PC-3 (cell line): ENCODE data around the gene TIGD1. TPM values are rescaled to one million over a fixed set of nuclear protein-coding genes. Genes with fewer than 3 reads are reported as not detected.

Experiments
- ATAC-seq: fragments of 200-7000 bp; cut with Tn5 transposase; 2 replicates; pipeline ENCODE4 v1.9.1; 2020; ENCODE audit warnings: mild to moderate bottlenecking, moderate library complexity
- Bru-seq: library from RNA; stranded (reverse); fragments of 400-500 nt; gene quantifications from one replicate; lab custom pipeline; 2021; lab: Mats Ljungman, UMichigan
- BruChase-seq, 2 experiments: library from RNA; stranded (reverse); fragments of 400-500 nt; gene quantifications; one replicate each; lab custom pipeline; 2021; lab: Mats Ljungman, UMichigan
- BruUV-seq: library from RNA; stranded (reverse); fragments of 400-500 nt; replicated peaks from 2 replicates; lab custom pipeline; 2021; lab: Mats Ljungman, UMichigan
- CTCF ChIA-PET: fragments of 300-600 bp; sonication (Branson Sonifier 250); formaldehyde crosslinking; loops from one replicate; lab custom pipeline; 2022; ENCODE audit warnings: antibody characterized with exemption; lab: Charles Lee
- POLR2A ChIA-PET: fragments of 300-600 bp; sonication (Branson Sonifier 250); formaldehyde crosslinking; loops from one replicate; lab custom pipeline; 2022; ENCODE audit warnings: antibody characterized with exemption; ENCODE audit not compliant: unreplicated experiment; lab: Charles Lee
- DNase-seq: peaks from one replicate; pipeline ENCODE4 v3.0.0-alpha.2; 2015
- H2AFZ ChIP-seq: fragments of 300-600 bp; sonication (generic); 2 replicates; pipeline ENCODE4 v1.6.0; 2016; ENCODE audit warnings: antibody characterized with exemption, low read length
- H3F3A ChIP-seq: fragments of 300-600 bp; sonication (generic); one replicate; pipeline ENCODE4 v1.6.0; 2017; ENCODE audit warnings: antibody characterized with exemption, low read length, control low read depth, mild to moderate bottlenecking; ENCODE audit not compliant: unreplicated experiment
- H3K27ac ChIP-seq: fragments of 300-600 bp; sonication (generic); 2 replicates; pipeline ENCODE4 v1.5.1; 2016; ENCODE audit warnings: mild to moderate bottlenecking, low read length
- H3K27me3 ChIP-seq: fragments of 300-600 bp; sonication (generic); 2 replicates; pipeline ENCODE4 v1.6.1; 2016; ENCODE audit warnings: low read length, mixed read lengths
- H3K36me3 ChIP-seq: fragments of 300-600 bp; sonication (generic); 2 replicates; pipeline ENCODE4 v1.6.1; 2016; ENCODE audit warnings: low read depth, mixed run types, low read length, mixed read lengths
- H3K4me1 ChIP-seq: fragments of 300-600 bp; sonication (generic); 2 replicates; pipeline ENCODE4 v1.5.1; 2016; ENCODE audit warnings: low read length; ENCODE audit not compliant: insufficient read depth
- H3K4me2 ChIP-seq: fragments of 300-600 bp; sonication (generic); 2 replicates; pipeline ENCODE4 v1.6.0; 2016; ENCODE audit warnings: low read length
- H3K4me3 ChIP-seq: fragments of 300-600 bp; sonication (generic); 2 replicates; pipeline ENCODE4 v1.5.1; 2016; ENCODE audit warnings: mild to moderate bottlenecking, low read length, mixed read lengths
- H3K79me2 ChIP-seq: fragments of 300-600 bp; sonication (generic); 2 replicates; pipeline ENCODE4 v1.6.1; 2017; ENCODE audit warnings: low read length, mixed read lengths
- H3K9ac ChIP-seq: fragments of 300-600 bp; sonication (generic); 2 replicates; pipeline ENCODE4 v1.6.0; 2016; ENCODE audit warnings: mild to moderate bottlenecking, low read length
- H3K9me2 ChIP-seq: fragments of 300-600 bp; sonication (generic); replicated peaks from 2 replicates; pipeline ENCODE4 v1.6.1; 2016; ENCODE audit warnings: mixed run types, low read length, mixed read lengths
- H3K9me3 ChIP-seq: fragments of 300-600 bp; sonication (generic); 2 replicates; pipeline ENCODE4 v1.6.1; 2016; ENCODE audit warnings: low read length, mixed read lengths
- H4K20me1 ChIP-seq: fragments of 300-600 bp; sonication (generic); 2 replicates; pipeline ENCODE4 v1.6.1; 2016; ENCODE audit warnings: low read length, mixed read lengths
- CTCF ChIP-seq: fragments of 300-600 bp; sonication (generic); conservative IDR thresholded peaks from 2 replicates; pipeline ENCODE4 v1.5.1; 2017; ENCODE audit warnings: antibody characterized with exemption, low read depth, mild to moderate bottlenecking, low read length
- EZH2 ChIP-seq: fragments of 300-600 bp; sonication (generic); IDR thresholded peaks from one replicate; pipeline ENCODE4 v1.6.1; 2017; ENCODE audit warnings: antibody characterized with exemption, mild to moderate bottlenecking, low read length; ENCODE audit not compliant: unreplicated experiment
- EZH2phosphoT487 ChIP-seq: fragments of 300-600 bp; sonication (generic); IDR thresholded peaks from 2 replicates; pipeline ENCODE4 v1.6.1; 2018; ENCODE audit warnings: mild to moderate bottlenecking, antibody characterized with exemption, low read length, borderline replicate concordance
- intact Hi-C: fragments of 100-400 bp; cut with micrococcal nuclease; formaldehyde crosslinking; loops from 2 replicates; pipeline ENCODE4 v1.9.0; 2023
- long read RNA-seq: library from polyadenylated mRNA; unstranded; transcript quantifications from one replicate; pipeline ENCODE4 v2.0.0, GENCODE V29; 2021; ENCODE audit not compliant: unreplicated experiment
- total RNA-seq: library from RNA; depleted of rRNA; stranded (reverse); fragments of >200 nt; gene quantifications from 2 replicates; pipeline ENCODE4 v1.2.3, GENCODE V29; 2014; rRNA removed

The TIGD1 gene
- 5.9 and 6.3 TPM in 2 replicates for total RNA-seq
- Bru-seq, nascent RNA: percentile 95 among the genes with signal in this experiment
- BruChase-seq, experiment 1, labeled RNA remaining after a 6-hour chase: percentile 87 among the genes with signal in this experiment
- BruChase-seq, experiment 2, labeled RNA remaining after a 2-hour chase: percentile 94 among the genes with signal in this experiment
- long read RNA-seq, transcript TIGD1-201 (1 exons, 2,623 nt): major isoform, 9 of 9 reads
- long read RNA-seq, partial matches to known transcripts: 0 of 9 reads
- long read RNA-seq, other reads (novel, unspliced or antisense): 0 of 9 reads

GRCh38 chr2:232550354-232551249 lies at the start of gene TIGD1, which contains the start of gene EIF4E2:
Gene TIGD1, minus strand, starts transcription at chr2:232550557. Its CDS starts 675 bp downstream, at chr2:232549882.
Gene EIF4E2, plus strand, starts transcription at chr2:232550689. Its CDS starts 36 bp downstream, at chr2:232550725.
- Histone ChIP-seq H3K27me3 (no peaks in the 10 kb centered on the region), H3K79me2 (peaks cover 83% of the 10 kb centered on the region), H3K4me1 (peaks cover 7% of the 10 kb centered on the region), H3K9ac (peak within 1 kb of the TSS; percentile 97), H3K4me3 (peak within 1 kb of the TSS; percentile 89), H3K9me3 (no peaks in the 10 kb centered on the region), H3K36me3 (peaks cover 12% of the 10 kb centered on the region), H3K4me2 (peak within 1 kb of the TSS; percentile 100), H3K9me2 (no peaks in the 10 kb centered on the region), H4K20me1 (peaks cover 18% of the 10 kb centered on the region; the same call in 1 of the 2 replicates), H3K27ac (peak within 1 kb of the TSS; percentile 90), H3F3A (no peaks in the 10 kb centered on the region), H2AFZ (peak within 1 kb of the TSS; percentile 84)
- TF ChIP-seq EZH2phosphoT487 (peak; percentile 55; the same call in 1 of the 2 replicates), CTCF (no peak), EZH2 (no peak)
- ATAC-seq (peak; percentile 97), DNase-seq (peak; percentile 91)
- POLR2A ChIA-PET: interaction anchor here (0.5 to 1.4 kb wide), 4 partner anchors 17 to 97 kb away, joined by 5 to 11 read pairs (median 8); no protein-coding TSS in a partner anchor
- CTCF ChIA-PET: interaction anchor here (0.6 to 1.0 kb wide), 2 partner anchors 61 to 173 kb away, joined by 3 read pairs; no protein-coding TSS in a partner anchor
- no TSS peak for BruUV-seq
- intact Hi-C loops: loop anchor here (2.0 kb wide), 1 partner anchor 38 kb away; no protein-coding TSS in a partner anchor

GRCh38 chr2:232598293-232598692 lies 47.9 kb upstream of the TIGD1 start:
- intact Hi-C loops: no loop called here
- peaks cover 8% of the 10 kb centered on the region for H3K4me1 ChIP-seq
- H3K9me2 ChIP-seq: no peaks in the 10 kb centered on the region
- no peaks in the 10 kb centered on the region for H4K20me1 ChIP-seq
- H3K27me3 ChIP-seq: no peaks in the 10 kb centered on the region
- no peak for ATAC-seq
- H2AFZ ChIP-seq: no peak overlapping the region
- no peaks in the 10 kb centered on the region for H3K9me3 ChIP-seq
- TF ChIP-seq EZH2: no peak
- no peak for TF ChIP-seq CTCF
- no peak for TF ChIP-seq EZH2phosphoT487
- BruUV-seq: no TSS peak
- no peak overlapping the region for H3K4me3 ChIP-seq
- ChIA-PET POLR2A (no interaction called here), CTCF (no interaction called here)
- H3K79me2 ChIP-seq: no peaks in the 10 kb centered on the region
- H3K4me2 ChIP-seq: no peak overlapping the region
- no peak overlapping the region for H3K9ac ChIP-seq
- no peak for DNase-seq
- no peaks in the 10 kb centered on the region for H3F3A ChIP-seq
- no peak overlapping the region for H3K27ac ChIP-seq
- no peaks in the 10 kb centered on the region for H3K36me3 ChIP-seq
